ENCODE results near the gene CKM.

GRCh38 chr19:45291834-45292233 is 30.8 kb downstream of the CKM start:
- no peak for TF ChIP-seq CTCF (IDR thresholded peaks at IDR 0.05; ENCODE audit: poor library complexity)
- no peak for TF ChIP-seq EZH2 (IDR thresholded peaks at IDR 0.05; ENCODE audit: borderline replicate concordance)
- no peak for TF ChIP-seq EZH2phosphoT487 (IDR thresholded peaks at IDR 0.05; ENCODE audit: low read depth, severe bottlenecking, unreplicated experiment)

Data from hepatocyte (in vitro differentiated cells).